GM12873 (cell line): ENCODE data around the gene OTUB1.

Experiments
- TF ChIP-seq, protein P1 (sequence below): IDR thresholded peaks from 2 replicates; pipeline ENCODE4 v1.5.1; 2012; ENCODE audit warnings: low read depth, mild to moderate bottlenecking, moderate library complexity, low read length, control low read depth; ENCODE audit not compliant: insufficient read depth; ENCODE audit errors: missing control alignments

The OTUB1 gene

GRCh38 chr11:64004590-64004984 is 18.3 kb downstream of the OTUB1 start:
- TF ChIP-seq, protein P1, sequence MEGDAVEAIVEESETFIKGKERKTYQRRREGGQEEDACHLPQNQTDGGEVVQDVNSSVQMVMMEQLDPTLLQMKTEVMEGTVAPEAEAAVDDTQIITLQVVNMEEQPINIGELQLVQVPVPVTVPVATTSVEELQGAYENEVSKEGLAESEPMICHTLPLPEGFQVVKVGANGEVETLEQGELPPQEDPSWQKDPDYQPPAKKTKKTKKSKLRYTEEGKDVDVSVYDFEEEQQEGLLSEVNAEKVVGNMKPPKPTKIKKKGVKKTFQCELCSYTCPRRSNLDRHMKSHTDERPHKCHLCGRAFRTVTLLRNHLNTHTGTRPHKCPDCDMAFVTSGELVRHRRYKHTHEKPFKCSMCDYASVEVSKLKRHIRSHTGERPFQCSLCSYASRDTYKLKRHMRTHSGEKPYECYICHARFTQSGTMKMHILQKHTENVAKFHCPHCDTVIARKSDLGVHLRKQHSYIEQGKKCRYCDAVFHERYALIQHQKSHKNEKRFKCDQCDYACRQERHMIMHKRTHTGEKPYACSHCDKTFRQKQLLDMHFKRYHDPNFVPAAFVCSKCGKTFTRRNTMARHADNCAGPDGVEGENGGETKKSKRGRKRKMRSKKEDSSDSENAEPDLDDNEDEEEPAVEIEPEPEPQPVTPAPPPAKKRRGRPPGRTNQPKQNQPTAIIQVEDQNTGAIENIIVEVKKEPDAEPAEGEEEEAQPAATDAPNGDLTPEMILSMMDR = no peak

DNA sequence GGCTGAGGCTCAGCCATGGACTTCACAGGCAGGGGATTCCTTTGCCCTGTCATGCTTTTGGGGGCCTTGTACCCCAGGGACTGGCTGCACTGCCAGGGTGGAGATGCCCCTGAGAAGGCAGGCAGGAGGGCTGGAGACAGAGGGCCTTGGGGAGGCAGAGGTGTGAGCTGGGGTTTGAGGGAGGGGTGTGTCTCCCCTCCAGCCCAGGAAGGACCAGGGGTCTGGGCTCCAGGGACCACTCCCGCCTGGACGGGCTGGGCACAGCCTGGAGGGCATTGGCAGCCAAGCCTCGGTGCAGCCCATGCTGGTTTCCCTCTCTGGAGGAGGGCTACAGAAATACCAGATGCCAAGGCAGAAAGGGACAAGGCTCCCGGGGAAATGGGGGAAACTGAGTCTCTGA is 19.5 kb downstream of the OTUB1 start:
- TF ChIP-seq, protein P1 = no peak

DNA sequence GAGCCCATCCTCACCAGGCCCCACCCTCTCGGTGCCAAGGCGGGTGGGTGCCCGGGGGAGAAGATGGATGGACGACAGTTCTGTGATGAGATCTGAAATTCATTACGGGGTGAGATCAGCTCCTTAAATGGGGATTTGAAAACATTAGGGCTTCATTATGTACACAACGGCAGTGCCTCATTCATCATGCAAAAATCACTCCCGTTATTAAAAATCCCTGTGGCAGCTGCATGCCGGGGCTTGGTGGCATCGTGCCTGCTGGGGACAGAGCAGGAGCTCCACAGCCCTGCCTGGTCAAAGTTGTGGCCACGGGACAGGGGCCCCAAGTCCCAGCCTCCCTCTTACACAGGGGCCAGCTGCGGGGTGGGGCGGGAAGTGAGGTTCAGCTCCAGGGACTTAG is 20.2 kb downstream of the OTUB1 start:
- TF ChIP-seq, protein P1 = no peak

DNA sequence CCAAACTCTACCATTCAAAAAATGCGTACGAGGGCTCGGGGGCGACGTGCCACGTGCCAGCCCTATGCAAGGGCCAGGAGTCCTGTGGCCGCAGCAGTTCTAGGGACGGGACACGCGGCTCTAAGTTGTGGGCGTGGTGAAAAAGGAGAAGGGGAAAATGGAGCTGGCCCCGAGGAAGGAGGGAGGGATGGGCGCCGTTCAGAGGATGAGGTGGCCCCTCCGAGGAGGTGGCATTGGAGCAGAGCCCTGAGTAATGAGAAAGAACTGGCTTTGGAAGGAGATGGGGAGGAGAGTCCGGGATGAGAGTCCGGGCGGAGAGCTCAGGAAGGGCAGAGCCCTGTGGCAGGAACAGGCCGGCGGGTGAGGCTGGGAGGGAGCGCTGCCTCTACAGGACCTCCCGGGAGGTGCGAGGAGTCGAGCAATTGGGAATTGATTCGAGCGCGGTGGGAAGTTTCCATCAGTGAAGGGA is 21.0 kb downstream of the OTUB1 start:
- TF ChIP-seq, protein P1 = no peak

DNA sequence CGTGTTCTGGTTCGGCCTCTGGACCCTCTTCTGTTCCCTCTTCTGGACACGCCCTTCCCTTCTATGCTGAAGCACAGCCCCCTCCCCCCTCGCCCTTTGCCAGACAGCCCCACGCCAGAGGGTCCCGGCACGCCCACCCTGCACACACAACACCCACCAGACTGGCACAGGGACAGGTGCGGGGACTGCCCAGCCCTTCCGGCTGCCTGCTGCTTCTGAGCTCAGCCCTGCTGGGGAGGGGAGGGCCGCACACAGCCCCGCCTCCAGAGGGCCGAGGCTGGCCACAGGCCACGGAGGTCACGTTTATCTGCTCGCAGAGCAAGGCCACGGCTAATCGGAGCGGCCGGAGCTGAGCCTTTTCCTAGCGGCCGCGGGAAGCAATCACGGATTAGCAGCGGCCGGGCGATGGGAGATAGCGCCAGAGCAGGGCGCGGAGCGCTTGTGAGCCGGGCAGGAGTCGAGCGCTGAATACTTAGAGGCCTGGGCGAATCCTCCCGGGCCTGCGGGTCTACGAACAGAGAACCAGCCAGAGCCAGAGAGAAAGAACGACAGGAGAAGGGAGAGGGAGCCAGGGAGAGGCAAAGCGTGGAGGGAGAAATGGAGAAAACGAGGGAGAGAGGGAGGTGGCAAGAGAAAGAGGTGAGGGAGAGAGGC is 21.5 kb downstream of the OTUB1 start:
- TF ChIP-seq, protein P1 = no peak

DNA sequence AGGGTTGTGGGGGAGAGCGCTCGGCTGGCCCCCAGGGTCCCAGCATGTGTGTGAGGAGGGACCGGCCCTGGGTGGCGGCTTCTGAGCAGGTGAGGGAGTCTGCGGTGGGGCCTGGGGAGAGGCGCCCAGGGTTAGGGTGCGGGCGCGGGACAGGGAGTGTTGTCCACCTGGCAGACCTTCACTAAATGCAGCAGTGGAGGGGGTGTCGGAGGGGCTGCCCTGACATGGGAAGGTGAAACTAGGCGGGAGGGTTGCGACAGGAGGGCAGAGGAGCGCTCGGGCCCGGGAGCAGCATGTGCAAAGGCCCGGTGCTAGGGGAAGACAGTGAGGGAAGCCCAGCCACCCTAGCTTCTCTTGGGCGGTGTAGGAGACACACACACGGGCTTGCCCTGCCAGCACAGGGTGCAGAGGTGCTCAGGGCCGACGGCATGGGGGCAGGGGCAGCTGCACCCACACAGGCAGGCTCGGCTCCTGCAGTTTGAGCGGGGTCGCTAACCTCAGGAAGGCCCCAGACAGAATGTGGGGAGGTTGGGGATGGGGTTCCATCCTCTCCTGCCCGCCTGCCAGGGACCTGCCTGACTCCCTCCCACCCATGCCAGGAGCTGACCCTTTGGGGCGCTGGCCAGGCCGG is 22.2 kb downstream of the OTUB1 start:
- TF ChIP-seq, protein P1 = no peak

DNA sequence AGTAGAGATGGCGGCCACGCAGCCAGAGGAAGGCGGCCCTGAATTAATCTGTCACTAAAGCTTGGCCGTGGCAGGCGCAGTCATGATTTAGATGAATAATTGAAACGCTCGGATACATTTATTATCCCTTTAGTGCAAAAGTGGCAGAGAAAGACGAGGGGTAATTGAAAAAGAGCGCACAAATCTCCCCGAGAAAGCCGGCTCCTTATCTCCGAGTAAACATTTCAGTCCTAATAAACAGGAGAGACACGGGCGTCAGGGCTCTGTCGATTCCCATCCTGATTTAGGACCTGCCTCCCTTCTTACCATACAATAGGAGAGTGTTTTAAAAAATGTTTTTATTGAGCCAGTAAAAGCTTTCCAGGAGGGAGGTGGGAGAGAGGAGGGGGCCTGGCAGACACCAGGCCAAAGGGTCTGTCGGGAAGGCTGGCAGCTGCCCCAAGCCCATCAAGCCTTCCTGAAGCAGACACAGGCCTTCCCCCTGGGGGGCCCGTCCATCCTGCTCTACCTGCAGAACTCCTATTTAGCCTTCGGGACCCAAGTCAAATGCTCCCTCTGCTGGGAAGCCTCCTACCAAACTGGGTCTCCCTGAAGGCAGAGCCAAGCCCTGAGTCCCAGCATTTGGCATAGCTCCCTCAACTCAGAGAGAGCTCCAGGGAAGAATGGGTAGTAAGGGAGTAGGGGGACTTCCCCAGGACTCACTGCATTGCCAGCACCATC is 22.8 kb downstream of the OTUB1 start:
- TF ChIP-seq, protein P1 = no peak
